GM21723 (cell line): ENCODE data around the gene ATAD3C.
A peak's percentile ranks its signal among the peaks of the same experiment; 100 is the strongest.
"Not testable (repeated sequence)": the region's sequence is repeated elsewhere in the genome, so short reads cannot be mapped to it uniquely, and the experiment has no call there.

Source experiments
- ATAC-seq: cut with Tn5 transposase; IDR thresholded peaks from one replicate; pipeline ENCODE4 v1.9.1; 2021; ENCODE audit warnings: mild to moderate bottlenecking, moderate library complexity; ENCODE audit not compliant: unreplicated experiment

ATAD3C gene

DNA sequence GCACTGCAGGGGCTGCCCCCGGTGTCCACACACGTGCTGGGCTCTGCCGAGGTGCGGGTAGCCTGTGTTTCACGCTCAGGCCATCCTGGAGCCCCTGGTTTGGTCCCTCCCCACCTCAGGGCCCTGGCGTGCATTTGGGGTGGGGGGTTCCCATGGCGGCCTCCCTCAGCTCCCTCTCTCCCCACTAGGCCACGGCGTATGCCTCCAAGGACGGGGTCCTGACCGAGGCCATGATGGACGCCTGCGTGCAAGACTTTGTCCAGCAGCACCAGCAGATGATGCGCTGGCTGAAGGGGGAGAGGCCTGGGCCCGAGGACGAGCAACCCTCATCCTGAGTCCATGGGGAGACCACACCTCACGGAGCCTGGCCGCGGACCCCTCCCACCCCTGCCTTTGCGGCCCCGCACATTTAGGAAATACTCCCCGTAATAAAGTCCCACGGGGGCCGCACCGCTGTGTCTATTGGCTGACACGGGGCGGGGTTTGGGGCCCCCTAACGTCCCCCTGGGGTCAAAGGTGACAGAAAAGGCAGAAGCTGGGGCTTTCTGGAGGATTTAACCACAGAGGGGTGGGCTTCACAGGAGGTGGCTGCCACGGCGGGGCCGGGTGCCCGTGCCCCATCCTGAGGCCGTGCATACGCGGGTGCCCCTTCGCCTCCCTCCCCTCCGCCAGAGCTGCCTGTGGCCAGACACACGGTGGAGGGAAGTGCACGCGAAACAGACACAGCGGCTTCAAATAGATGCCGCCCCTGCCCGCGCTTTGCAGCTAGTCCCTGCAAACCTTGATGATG is 18.9 kb downstream of the ATAD3C start:
- not testable (repeated sequence) for ATAC-seq

DNA sequence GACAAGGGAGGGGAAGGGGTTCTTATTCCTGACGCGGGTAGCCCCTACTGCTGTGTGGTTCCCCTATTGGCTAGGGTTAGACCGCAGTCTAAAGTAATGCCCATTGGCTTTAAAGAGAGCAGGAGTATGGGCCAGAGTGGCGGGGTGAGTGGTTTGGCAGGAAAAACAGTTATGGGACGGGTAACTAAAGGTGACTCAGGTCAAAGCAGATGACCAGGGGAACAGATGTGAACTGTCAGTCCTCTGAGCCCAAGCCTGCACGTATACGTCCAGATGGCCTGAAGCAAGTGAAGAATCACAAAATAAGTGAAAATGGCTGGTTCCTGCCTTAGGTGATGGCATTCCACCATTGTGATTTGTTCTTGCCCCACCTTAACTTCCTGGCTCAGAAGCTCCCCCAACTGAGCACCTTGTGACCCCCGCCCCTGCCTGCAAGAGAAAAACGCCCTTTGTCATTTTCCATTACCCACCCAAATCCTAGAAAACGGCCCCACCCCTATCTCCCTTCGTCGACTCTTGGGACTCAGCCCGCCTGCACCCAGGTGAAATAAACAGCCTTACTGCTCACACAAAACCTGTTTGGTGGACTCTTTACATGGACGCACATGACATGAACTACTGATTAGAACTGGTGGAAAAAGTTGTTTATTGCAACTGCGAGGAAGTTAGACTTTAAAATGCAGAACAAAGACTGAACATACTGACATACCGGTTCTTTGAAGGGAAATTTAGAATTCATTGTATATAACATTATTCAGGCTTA is 21.3 kb downstream of the ATAD3C start:
- ATAC-seq, result no peak

DNA sequence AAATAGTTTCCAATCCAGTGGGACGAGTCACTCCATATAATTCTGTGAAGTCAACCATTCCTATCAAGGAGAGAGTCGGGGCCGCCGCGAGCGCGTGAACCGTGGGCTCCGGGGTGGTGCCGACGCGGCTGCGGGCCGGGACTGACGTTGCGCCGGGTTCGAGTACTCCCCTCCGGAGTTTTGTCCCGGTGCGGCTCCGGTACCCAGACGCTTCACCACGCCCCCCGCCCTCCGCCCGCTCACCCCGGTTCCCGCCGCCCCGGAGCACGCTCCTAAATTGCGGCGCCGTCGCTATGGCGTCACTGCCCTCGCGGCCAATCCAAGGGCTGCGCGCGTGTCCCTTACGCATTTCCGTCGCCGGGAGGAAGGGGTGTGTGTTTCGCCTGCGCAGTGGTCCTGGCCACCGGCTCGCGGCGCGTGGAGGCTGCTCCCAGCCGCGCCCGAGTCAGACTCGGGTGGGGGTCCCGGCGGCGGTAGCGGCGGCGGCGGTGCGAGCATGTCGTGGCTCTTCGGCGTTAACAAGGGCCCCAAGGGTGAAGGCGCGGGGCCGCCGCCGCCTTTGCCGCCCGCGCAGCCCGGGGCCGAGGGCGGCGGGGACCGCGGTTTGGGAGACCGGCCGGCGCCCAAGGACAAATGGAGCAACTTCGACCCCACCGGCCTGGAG is 22.0 kb downstream of the ATAD3C start, which contains the start of gene ATAD3B:
Gene ATAD3B (plus strand): TSS at position 377 of the 664 bp plus-strand sequence. CDS start 120 bp downstream, at position 497.
- peak; percentile 82 for ATAC-seq

DNA sequence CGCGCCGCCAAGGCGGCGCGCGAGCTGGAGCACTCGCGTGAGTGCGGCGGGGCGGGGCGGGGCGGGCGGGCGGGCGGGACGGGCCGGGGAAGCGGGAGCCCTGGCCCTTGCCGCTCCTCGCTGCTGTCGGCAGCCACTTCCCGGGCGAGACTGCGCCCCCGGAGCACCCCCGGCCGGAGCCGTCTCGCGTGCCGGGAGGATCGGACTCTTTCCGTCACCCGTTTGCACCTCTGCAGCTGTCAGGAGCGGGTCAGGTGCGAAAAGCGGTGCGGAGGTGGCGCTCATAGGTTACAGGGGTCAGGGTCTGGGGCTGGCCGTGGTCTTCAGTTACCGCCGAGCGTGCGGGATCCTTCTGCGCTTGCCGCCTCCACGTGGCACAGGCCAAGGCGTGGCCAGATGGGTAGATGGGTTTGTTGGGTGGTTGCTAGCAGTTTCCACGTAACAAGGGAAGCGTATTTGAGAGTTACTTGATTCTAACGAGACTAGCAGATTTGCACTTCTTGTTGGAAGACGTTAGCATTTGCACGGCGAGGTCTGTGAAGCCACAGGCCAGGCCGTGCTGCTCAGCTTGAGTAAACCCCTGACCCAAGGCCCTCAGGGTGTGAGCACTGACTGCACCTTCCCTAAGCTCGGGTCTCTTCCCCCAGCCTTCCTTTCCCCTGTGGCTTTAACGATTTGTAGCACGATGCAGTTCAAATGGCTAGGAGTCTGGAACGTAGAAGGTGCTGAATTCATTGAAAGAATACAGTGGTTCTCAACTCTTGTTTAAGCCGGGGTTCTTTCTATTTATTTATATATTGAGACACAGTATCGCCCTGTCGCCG is 22.8 kb downstream of the ATAD3C start:
- ATAC-seq, result peak; percentile 28

DNA sequence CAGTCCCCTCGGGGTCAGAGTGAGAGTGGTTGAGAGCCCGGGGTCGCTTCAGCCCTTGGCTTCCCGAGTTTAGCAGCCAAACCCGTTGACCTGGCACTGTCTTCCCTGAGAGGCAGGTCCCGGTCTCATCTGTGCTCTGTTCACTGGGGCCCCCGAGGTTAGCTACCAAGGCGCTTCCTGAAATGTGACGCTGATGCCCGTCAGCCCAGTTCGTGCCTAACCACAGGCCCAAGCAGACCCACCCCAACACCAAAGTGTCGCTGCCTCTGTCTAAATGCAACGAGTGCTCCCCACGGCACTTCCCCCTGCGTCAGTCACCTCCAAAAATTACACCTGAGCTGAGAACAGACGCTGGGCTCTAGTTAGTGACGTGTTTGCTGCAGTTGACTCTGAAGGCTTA is 26.5 kb downstream of the ATAD3C start:
- ATAC-seq, result not testable (repeated sequence)

DNA sequence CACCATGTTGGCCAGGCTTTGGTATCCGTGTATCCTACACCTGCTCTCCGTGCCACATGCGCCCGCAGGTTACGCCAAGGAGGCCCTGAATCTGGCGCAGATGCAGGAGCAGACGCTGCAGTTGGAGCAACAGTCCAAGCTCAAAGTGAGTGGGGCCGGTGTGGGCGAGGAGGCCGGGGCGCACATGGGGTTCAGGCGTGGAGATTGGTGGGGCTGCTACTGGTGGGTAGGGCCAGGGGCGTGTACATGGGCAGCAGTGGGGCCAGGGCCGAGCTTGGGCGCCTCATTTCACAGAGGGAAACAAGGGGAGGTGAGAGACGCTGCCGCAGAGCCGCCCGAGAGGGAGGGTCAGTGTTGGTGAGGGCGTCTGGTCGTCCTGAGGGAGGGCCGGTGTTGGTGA is 27.7 kb downstream of the ATAD3C start:
- no peak for ATAC-seq

DNA sequence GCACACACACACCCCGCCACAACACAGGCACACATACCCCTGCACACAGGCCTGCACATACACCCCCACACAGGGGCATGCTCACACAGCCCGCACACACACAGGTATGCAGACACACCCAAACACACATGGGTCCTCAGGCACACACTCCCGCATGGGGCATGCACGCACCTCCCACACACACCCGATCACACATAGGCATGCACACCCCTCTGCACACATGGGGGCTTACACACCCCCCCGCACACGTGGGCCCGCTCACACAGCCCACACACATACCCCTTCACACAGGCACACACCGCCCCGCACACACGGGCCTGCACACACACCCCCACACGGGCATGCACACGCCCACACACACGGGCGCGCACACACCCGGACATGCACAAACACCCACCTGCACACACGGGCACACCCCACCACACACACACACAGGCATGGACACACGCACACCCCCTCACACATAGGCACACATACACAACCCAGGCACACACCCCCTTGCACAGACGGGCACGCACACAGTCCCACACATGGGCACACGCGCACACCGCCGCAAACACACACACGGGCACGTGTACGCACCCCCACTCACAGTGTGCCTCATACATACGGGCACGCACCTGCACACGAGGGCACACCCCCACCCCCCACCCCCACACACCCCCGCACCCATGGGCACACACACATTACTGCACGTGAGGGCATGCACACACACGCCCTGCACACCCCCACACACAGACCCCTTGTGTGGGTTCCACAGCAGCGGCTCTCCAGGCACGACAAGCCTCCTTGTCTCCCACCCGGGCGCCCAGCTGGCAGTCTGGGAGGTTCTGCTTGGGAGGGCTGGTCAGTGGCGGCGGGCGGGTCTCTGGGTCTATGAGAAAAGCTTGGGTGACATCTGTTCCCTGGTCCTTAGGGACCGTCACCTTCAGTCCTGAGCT is 30.3 kb downstream of the ATAD3C start:
- ATAC-seq, result no peak

DNA sequence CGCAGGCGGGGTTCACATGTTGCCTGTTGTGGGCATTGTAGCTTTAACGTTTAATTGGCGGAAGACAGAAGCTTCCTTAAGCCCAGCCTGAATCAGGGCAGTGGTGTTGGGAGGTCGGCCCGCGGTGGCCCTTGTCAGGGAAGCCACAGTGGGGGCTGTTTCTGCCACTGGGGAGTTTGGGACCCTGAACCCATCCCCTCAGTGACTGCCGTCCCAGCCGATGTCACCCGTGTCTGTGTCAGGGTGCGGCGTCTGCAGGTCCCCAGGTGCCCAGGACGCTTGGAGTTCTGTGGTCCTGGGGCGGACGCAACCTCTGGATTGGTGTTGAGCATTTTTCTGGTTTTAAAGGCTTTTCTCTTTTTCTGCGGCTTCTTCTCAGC is 31.0 kb downstream of the ATAD3C start:
- ATAC-seq, result not testable (repeated sequence)

DNA sequence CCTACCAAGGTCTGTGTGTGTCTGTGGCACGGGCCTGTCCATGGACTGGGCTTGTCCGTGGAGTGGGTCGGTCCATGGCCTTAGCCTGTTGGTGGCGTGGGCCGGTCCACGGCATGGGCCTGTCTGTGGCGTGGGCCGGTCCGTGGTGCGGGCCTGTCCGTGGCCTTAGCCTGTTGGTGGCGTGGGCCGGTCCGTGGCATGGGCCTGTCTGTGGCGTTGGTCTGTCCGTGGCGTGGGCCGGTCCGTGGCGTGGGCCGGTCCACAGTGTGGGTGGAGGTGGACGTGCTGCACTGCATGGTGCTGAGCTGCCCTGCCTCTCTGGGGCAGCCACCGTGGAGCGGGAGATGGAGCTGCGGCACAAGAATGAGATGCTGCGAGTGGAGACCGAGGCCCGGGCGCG is 32.3 kb downstream of the ATAD3C start:
- ATAC-seq, result not testable (repeated sequence)

DNA sequence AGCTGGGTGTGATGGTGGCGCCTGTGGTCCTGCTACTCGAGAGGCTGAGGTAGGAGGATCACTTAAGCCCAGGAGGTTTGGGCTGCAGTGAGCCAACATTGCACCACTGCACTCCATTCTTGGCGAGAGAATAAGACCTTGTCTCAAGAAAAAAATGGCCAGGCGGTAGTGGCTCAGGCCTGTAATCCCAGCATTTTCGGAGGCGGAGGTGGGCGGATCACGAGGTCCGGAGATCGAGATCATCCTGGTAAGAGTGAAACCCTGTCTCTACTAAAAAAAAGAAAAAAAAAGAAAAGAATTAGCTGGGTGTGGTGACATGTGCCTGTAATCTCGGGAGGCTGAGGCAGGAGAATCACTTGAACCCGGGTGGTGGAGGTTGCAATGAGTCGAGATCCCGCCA is 33.4 kb downstream of the ATAD3C start:
- no peak for ATAC-seq

DNA sequence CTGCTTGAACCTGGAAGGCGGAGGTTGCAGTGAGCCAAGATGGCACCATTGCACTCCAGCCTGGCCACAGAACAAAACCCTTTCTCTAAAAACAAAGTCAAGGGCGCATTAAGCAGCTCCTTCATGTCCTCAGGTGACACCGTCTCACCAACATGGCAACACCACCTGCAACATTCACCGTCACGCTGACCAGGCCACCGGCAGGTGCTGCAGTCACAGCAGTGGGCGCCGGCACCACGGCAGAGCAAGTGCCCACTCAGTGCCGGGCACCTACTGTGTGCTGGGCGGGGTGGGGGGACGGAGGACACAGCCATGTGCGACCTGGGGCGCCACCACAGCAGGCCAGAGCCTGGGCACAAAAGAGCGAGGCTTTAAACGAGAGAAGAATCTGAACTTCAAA is 34.2 kb downstream of the ATAD3C start:
- ATAC-seq, result no peak

DNA sequence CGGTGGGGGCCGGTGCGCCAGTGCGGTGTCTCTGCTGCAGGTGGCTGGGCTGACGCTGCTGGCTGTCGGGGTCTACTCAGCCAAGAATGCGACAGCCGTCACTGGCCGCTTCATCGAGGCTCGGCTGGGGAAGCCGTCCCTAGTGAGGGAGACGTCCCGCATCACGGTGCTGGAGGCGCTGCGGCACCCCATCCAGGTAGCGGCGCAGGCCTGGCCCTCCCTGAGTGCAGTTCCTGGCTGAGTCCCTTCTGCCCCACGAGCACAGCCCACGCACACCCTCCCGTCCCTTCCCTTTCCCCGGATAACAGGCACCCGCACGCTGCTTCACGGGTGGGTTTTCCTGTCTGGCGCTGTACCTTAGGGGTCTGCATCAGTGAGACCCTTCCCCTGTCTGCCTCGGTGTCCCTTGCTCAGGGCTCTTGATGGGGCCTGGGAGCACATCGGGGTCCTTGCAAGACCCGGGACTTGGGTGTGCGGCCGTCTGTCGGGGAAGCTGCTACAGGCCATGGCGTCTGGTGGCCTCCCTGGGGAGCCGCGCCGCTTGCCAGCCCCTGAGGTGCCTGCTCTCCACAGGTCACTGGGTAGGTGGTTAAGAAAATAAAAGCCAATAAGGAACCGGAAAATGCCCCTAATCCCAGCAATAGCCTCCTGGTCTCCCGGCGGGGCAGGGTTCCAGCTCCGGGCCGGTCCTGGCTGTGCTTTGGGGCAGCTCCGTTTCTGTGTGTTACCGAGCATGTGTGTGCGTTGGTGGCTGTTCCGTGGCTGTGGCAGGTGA is 35.7 kb downstream of the ATAD3C start:
- ATAC-seq, result not testable (repeated sequence)

DNA sequence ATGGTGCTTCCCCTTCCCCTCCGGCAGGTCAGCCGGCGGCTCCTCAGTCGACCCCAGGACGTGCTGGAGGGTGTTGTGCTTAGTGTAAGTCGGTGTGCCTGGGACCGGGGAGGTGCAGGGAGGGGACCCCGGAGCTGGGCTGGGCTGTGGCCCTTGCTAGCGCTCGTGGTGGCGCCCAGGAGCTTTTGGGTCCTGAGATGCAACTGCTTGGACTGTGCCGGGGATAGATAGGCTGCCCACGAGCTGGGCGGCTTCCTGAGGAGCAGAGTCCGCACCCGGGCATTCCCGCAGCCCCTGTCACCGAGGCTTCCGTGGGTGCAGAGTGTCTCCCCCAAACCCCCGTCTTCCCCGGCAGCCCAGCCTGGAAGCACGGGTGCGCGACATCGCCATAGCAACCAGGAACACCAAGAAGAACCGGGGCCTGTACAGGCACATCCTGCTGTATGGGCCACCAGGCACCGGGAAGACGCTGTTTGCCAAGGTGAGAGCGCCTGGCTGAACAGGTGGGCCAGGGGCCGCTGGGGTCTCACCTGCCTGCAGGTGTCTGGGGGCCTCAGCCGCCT is 36.3 kb downstream of the ATAD3C start:
- ATAC-seq, result not testable (repeated sequence)

DNA sequence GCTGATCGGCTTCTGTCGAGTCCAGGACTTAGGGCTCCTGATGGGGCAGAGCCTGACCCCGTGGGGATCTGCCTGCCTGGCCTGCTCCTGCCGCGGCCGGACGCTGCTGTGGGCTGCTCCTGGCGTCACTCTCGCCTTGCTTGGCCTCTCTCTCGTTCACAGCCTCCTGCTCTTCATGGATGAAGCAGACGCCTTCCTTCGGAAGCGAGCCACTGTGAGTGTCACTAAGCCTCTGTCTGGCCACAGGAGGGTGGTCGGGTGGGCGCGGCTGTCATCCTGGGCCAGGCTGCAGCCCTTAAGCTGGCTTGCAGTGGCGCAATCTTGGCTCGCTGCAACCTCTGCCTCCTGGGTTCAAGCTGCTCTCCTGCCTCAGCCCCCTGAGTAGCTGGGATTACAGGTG is 38.2 kb downstream of the ATAD3C start:
- ATAC-seq, result no peak

DNA sequence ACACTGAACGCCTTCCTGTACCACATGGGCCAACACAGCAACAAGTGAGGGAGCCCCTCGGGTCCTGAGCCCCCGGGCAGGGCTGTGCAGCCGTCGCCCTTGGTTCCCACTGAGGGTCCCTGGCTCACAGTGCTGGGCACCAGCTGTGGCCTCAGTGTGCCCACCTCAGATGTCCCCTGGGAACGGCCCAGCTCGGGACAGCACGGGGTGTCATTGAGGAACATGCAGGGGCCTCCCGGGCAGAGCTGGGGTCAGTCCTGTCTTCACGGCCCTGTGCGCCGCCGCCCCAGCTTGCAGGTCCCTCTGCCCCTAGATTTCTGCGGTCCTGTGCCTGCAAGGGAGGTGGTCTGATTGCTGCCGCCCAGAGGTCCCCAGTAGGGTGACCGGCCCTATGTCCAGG is 39.7 kb downstream of the ATAD3C start:
- no peak for ATAC-seq

DNA sequence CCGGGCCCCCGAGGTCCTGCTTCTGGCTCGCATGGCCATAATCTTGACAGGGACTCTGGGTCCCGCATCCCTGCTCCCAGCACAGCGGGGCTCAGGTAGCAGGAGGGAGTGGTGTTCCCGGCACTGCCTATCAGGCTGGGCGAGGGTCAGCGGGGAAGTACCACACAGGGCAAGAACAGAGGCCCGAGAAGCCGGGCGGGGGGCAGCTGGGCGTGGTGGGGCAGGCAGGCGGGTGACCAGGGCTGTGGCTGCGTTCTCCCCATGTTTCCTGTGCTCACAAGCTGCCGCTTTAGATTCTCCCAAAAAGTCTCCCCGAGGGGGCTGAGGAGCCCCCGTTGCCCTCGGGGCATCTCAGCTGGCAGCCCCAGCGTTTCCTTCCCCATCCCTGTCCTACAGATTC is 40.4 kb downstream of the ATAD3C start:
- ATAC-seq, result no peak

DNA sequence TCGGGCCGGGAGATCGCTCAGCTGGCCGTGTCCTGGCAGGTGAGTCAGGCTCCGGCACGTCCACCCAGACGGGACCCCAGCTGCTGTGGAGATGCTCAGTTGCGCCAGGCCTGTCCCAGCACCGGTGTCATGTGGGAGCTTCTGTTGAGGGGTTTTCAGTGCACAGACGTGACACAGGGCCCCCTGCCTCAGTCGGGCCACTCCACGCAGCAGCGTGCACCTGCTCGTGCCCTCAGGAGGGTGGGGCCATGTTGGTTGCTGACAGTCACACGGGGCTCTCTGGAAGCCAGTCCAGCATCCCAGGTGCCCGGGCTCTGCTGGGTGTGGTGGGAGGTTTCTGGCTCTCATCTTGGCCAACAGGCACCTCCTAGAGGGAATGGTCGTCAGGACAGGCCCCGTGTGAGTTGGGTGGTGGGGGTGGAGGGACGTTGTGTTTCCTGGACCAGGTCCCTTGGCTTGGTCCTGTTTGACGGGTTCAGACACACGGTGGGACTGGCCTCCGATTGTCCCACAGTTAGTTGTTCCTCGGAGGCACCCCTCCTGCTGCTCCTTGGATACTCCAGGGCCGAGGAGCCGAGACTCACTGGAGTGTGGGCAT is 41.2 kb downstream of the ATAD3C start:
- ATAC-seq, result no peak

DNA sequence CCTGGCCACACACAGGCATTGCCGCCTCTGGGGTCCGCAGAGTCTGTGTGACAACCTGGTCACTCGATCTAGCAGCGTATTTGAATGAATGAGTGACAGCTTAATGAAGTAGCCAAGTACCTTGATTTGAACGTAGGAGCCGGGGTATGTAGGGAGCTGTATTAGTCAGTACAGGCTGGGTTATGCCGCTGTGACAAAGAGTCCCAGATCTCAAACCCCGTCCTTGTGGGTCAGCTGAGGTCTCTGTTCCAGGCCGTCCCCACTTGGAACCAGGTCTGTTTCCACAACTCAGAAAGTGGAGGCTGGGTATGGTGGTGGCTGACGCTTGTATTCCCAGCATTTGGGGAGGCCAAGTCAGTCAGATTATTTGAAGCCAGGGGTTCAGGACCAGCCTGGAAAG is 42.1 kb downstream of the ATAD3C start:
- ATAC-seq, result no peak
